Measurements from ENCODE around the gene LHPP.

The LHPP gene

DNA sequence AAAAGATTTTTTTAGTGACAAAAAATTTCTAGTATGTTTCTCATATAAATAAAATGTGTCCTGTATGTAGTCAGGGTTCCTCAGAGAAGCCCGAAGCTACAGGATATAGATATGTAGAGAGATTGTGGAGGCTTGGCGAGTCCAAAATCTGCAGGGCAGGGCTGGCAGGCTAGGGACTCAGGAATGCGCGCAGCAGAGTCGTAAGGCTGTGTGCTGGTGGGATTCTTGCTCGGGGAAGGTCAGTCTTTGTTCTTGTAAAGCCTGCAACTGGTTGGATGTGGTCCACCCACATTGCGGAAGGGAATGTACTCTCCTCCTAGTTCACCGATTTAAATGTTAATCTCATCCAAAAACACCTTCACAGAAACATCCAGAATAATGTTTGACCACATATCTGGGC is 30.6 kb downstream of the LHPP start:
- TF ChIP-seq, protein P1, sequence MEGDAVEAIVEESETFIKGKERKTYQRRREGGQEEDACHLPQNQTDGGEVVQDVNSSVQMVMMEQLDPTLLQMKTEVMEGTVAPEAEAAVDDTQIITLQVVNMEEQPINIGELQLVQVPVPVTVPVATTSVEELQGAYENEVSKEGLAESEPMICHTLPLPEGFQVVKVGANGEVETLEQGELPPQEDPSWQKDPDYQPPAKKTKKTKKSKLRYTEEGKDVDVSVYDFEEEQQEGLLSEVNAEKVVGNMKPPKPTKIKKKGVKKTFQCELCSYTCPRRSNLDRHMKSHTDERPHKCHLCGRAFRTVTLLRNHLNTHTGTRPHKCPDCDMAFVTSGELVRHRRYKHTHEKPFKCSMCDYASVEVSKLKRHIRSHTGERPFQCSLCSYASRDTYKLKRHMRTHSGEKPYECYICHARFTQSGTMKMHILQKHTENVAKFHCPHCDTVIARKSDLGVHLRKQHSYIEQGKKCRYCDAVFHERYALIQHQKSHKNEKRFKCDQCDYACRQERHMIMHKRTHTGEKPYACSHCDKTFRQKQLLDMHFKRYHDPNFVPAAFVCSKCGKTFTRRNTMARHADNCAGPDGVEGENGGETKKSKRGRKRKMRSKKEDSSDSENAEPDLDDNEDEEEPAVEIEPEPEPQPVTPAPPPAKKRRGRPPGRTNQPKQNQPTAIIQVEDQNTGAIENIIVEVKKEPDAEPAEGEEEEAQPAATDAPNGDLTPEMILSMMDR (IDR thresholded peaks at IDR 0.05; ENCODE audit: low read depth, low read length, missing control alignments) = no peak
- in situ Hi-C loops (cut with HindIII; ENCODE audit: low pct_ligation_motif_present, low sequenced_read_pairs) = no loop called here
- no peaks in the 10 kb centered on the region for H3K27me3 ChIP-seq (replicated peaks)
- H3K4me3 ChIP-seq (ENCODE audit: low read depth, low read length) = no peak overlapping the region
- no peak for DNase-seq
- no peak overlapping the region for H3K27ac ChIP-seq
- no peaks in the 10 kb centered on the region for H3K36me3 ChIP-seq (replicated peaks)

- no peak for DNase-seq
Measured at GRCh38 chr10:124493214-124493882, 31.7 kb downstream of the LHPP start.

DNA sequence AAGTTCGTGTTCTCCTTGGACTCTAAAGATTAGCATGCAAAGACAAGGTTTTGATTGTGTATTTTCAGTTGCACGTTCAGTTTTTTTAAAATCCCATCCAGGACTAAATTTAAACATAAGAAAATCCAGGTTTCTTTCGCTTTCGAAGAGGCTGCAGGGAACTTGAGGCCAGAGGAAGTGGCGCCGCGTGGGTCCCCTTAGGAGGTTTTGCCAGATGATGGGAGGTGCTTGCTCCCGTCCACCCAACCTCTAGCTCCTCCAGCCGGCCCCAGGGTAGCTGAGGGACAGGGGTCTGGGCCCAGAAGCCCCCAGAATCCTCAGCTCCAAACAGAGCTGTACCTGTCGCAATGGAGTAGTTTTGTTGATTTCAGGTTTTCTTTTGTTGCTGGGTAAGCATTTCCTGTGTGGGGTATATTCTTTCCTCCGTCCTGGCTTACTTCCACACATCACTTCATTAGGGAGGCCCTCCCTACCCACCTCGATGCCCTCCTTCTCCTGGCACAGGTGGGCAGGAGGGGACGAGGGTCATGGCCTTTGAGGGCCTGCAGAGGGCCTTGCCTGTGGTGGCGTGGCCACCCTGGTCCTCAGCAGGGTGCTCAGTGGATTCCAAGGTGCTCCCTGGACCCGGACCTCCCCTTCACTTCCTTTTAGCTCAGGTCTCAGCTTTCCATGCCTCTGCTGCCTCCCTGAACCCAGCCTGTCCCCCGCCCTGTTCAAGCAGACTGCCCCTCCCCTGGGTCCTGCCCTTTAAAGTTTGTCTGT is 32.6 kb downstream of the LHPP start:
- in situ Hi-C loops (cut with HindIII; ENCODE audit: low pct_ligation_motif_present, low sequenced_read_pairs) = no loop called here
- no peak for DNase-seq
- no peaks in the 10 kb centered on the region for H3K27me3 ChIP-seq (replicated peaks)
- no peak overlapping the region for H3K27ac ChIP-seq
- no peak overlapping the region for H3K4me3 ChIP-seq (ENCODE audit: low read depth, low read length)
- TF ChIP-seq, protein P1 (IDR thresholded peaks at IDR 0.05; ENCODE audit: low read depth, low read length, missing control alignments) = no peak
- no peaks in the 10 kb centered on the region for H3K36me3 ChIP-seq (replicated peaks)

More at GRCh38 chr10:124493214-124493882, 31.7 kb downstream of the LHPP start:
- in situ Hi-C loops (cut with HindIII; ENCODE audit: low pct_ligation_motif_present, low sequenced_read_pairs) = no loop called here
- no peak overlapping the region for H3K27ac ChIP-seq
- no peaks in the 10 kb centered on the region for H3K36me3 ChIP-seq (replicated peaks)
- H3K4me3 ChIP-seq (ENCODE audit: low read depth, low read length) = no peak overlapping the region
- H3K27me3 ChIP-seq (replicated peaks) = no peaks in the 10 kb centered on the region
- TF ChIP-seq, protein P1 (IDR thresholded peaks at IDR 0.05; ENCODE audit: low read depth, low read length, missing control alignments) = no peak

- Histone ChIP-seq H3K27ac (no peak overlapping the region), H3K27me3 (replicated peaks) (no peaks in the 10 kb centered on the region), H3K36me3 (replicated peaks) (no peaks in the 10 kb centered on the region), H3K4me3 (ENCODE audit: low read depth, low read length) (no peak overlapping the region)
- TF ChIP-seq, protein P1 (IDR thresholded peaks at IDR 0.05; ENCODE audit: low read depth, low read length, missing control alignments) = no peak
- in situ Hi-C loops (cut with HindIII; ENCODE audit: low pct_ligation_motif_present, low sequenced_read_pairs) = no loop called here
- DNase-seq = no peak
Measured at GRCh38 chr10:124495162-124495561, 33.5 kb downstream of the LHPP start.

GRCh38 chr10:124495725-124496124 is 34.1 kb downstream of the LHPP start:
- no peak for DNase-seq
- TF ChIP-seq, protein P1 (IDR thresholded peaks at IDR 0.05; ENCODE audit: low read depth, low read length, missing control alignments) = no peak
- Histone ChIP-seq H3K27ac (no peak overlapping the region), H3K36me3 (replicated peaks) (no peaks in the 10 kb centered on the region), H3K4me3 (ENCODE audit: low read depth, low read length) (no peak overlapping the region), H3K27me3 (replicated peaks) (no peaks in the 10 kb centered on the region)
- in situ Hi-C loops (cut with HindIII; ENCODE audit: low pct_ligation_motif_present, low sequenced_read_pairs) = no loop called here
